Head of caudate nucleus (tissue), 42 donors: ENCODE measurements around the gene PTPRE.

Experiments used
- DNase-seq, 42 donors: peaks; one replicate each; pipeline versions ENCODE4 v3.0.0 to v3.0.0-alpha.2; 2020 to 2021; ENCODE audit warnings: mixed read lengths in 7 of 42
- intact Hi-C: fragments of 100-400 bp; cut with DNase I; formaldehyde crosslinking; loops from one replicate; pipeline ENCODE4 v1.15.0; 2022

The PTPRE gene

DNA sequence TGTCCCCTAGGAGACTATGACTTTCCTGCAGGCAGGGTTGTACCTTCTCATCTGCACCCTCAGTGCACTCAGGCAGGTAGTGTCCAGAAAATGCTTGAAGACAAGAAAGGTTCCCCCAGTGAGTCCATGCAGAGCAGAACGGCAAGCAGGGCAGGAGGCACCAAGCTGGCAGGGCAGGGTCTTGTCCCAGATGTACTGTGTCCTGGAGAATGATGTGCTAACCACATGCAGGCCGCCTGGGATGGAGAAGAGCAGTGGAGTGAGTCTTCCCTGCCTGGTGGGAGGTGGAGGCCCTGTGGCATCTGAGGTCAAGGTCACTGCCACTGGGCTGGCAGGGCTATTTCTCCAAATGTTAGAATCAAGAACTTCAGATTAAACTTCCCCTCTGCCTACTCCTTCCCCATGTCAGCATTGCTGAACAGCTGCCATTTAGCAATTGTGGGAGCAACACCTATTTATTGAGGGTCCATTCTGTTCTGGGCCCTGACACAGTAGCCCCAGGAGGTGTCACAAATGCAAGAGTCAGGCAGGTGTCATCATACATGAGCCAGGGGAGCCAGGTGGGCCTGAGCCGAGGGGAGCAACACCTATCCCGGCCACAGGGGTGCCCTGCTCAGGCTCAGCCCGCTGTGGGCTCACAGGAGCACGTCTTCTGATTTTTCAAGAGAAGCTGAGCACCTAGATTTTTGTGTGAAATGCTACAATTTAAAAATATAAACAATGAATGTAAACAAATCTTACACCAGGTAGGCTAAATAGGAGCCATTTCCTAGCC, 34.1 kb downstream of the PTPRE start:
- DNase-seq = peak in 1 of 42 donors; percentile 40
- intact Hi-C loops = no loop called here

DNA sequence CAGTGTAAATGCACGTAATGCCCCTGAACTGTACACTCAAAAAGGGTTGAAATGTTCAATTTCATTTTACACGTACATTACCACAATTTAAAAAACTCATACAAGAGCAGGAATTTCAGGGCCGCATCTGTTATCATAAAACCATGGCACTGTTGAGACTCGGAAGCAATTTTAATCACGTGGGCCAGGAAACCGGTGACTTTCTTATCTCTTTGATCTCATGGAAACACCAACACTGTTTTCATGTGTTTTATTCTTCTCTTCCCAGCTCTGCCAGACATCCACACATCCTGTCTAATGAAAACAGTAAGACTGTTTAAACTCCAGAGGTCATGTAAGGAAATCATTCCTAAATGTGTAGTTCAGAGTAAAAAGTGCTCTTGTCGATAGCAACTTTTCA, 35.9 kb downstream of the PTPRE start:
- DNase-seq = peak in 1 of 42 donors; percentile 10
- intact Hi-C loops = no loop called here

DNA sequence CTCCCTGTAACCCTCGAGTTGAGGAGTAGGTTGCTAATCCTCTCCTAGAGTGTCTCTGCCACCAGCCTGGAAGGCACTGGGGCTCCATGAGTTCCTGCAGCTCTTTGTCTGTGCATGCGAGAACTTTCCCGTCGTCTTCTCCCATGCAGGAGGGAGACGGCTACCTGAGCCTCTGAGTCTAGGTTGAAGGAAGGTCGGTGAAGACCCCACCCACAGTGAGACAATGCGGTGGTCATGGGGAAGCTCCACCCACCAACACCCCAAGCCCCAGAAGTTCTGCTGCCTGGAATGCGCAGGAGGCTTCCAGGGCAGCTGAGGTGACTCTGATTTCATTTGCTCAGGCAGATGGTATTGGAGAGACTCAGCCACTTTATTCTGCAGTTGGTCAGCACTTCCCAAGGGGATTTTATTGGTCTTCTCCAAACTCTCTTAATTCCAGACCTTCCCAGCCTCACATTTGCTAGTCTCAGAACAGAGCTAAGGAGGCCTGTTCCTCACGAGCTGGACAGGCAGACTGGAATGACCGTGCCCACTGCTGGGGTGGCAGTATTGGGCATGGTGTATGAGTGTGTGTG, 36.5 kb downstream of the PTPRE start:
- peak in 1 of 42 donors; percentile 34 for DNase-seq
- intact Hi-C loops = no loop called here

DNA sequence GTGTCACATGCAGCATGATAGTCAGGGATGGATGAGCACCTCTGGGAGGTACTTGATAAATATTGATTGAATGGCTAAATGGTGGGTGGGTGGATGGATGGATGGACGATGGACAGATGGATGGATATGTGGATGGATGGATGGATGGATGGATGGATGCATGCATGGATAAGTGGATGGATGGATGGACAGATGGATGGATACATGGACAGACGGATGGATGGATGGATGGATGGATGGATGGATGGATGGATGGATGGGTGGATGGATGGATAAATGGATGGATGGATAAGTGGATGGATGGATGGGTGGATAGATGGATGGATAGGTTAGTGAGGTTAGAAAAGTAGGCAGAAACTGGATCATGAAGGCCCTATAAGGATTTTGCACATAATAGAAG, 37.4 kb downstream of the PTPRE start:
- intact Hi-C loops = no loop called here
- DNase-seq = no peak

DNA sequence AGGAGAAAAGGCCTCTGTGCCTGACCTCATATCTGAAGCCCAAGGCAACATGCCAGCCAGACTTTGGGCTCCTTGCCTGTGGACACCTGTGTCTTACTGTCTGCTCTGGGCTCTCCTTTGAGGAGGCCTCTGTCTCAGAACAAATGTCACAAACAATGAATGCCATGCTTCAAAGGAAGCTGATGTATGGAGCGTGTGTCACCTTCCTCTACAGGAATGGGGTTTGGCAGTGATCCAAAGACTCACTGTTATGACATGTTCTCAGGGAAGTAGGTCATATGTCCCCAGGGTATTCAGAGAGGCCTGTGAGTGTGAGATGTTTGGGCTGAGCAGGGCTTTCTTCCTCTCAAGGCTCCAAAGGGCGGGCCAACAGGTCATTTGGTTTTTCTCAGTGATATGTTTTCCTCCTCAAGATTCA, 38.4 kb downstream of the PTPRE start:
- intact Hi-C loops = no loop called here
- DNase-seq = peak in 1 of 42 donors; percentile 26

DNA sequence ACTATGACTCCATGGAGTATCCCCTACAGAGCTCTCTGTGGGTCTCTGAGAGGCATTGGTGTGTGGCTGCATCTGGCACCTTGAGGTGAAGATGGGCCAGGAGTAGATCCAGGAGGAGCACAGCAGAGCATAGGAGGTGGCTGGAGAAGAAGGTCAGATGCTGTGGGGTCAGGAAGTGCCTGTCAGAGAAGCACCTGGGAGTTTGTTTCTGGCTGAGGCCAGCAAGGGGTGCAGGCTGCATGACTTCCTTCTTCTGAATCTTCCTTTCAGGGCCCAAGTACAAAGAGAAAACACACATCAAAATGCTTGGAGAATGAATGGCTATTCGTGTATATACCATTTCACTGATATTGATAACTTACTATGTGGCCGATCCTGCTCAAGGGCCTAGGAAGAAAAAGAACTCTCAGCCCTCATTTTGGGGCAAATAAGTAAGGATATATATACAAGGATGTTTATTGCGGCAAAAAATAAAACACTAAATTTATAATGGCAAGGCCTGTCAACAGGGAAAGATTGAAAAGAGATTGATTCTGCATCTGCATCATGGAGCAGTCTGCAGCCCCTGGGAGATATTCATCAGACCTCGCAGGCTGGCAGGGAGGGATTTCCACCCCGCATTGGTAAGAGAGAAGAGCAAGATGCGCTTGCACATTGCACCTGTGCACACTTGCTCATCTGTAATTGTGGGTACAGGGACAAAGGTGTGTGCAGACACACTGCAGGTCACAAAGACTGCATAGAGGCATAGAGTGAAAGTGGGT, 39.2 kb downstream of the PTPRE start:
- no peak for DNase-seq
- intact Hi-C loops = no loop called here

DNA sequence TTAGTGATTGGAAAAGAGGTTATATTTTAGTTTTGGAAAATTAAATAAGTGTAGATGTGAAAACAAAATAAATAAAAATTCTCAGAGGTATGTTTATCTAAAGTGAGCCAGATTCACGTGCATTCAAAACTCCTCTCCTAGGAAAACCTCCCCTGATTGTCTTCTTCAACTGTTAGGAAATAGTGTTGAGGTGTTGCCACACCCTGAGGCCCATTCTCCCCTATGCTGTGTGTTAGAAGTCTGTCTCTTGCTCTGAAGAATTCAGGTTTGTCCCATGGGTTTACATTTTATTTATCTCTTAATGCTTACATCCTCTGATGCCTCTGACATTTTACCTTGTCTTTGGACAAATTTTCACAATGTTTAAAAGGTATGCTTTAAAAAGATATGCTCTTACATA, 40.3 kb downstream of the PTPRE start:
- intact Hi-C loops = no loop called here
- no peak for DNase-seq

DNA sequence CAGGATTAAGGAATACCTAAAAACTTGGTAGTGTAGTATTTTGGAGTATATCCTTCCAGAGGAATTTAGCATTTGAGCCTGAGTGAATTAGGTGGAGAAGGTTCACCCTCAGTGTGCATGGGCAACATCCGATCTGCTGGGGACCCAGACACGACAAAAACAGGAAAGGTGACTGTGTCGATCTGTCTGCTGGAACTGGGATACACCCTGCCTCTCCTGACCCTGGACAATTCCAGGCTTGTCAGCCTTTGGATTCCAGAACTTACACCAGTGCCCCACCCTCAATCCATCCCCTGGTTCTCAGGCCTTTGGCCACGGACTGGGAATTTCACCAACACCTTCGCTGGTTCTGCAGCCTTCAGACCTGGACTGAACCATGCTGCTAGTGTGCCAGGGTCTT, 41.9 kb downstream of the PTPRE start:
- DNase-seq = no peak
- intact Hi-C loops = no loop called here

DNA sequence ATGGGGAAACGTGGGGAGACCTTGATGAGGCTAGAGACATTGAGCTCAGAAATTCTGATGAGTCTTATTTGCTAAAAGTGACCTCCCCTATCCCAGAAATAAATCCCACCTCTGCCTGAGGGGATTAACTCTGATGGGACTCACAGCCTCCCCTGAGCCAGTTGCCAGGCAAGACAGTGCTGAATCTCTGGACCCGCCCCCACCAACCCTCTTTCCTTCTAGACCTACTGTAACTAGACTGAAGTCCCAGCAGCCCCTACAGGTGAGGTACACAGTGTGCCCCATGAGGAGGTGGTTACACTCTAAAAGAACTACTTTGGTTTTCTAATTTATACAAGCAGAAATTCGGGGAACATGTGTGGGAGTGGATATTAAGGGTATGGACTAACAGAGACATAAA, 42.9 kb downstream of the PTPRE start:
- DNase-seq = no peak
- intact Hi-C loops = no loop called here

DNA sequence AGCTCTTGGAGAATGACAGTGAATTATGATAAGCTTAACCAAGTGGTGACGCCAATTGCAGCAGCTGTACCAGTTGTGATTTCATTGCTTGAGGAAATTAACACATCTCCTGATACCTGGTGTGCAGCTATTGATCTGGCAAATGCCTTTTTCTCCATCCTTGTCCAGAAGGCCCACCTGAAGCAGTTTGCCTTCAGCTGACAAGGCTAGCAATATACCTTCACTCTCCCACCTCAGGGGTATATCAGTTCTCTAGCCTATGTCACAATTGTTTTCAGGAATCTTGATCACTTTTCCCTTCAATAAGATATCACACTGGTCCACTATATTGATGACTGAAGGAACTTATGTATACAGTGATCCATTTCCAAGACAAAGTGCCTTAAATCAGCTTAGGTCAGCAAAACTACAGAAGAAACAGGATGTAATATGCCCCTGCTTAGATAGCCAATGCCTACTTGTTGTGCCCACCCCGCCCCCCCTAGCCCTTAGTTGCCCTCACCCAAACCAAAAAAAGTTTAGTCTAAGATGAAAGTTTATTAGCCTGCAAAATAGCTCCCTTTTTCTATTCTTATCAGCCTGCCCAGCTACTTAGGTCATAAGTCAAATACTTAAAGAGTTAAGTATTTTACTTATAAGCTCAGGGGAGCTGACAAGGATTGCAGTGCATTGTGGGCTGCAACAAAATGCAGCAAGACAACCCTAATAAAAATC, 45.1 kb downstream of the PTPRE start:
- DNase-seq = no peak
- intact Hi-C loops = no loop called here

DNA sequence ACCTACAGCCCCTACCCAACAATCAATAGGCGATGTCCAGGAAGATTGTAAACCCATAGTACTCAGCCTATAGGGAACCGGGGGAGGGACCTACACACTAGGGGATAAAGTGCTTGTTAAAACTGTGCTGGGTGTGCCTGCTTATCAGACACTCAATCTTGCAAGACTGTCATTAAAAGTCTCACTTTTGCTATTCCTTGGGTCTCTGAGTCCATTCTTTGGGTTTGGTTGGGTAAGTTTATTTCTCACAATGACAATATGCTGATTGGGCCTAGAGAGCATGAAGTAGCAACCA, 45.6 kb downstream of the PTPRE start:
- no peak for DNase-seq
- intact Hi-C loops = no loop called here

DNA sequence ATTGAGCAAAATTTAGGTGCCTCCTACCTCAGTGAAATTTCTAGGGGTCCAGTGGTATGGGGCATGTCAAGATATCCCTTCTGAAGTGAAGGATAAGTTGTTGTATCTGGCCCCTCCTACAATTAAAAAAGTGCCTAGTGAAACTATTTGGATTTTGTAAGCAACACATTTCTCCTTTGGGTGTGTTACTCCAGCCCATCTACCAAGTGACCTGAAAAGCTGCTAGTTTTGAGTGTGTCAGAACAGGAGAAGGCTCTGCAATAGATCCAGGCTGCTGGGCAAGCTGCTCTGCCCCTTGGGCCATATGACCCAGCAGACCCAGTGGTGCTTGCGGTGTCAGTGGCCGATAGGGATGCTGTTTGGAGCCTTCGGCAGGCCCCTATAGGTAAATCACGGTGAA, 46.0 kb downstream of the PTPRE start:
- intact Hi-C loops = no loop called here

DNA sequence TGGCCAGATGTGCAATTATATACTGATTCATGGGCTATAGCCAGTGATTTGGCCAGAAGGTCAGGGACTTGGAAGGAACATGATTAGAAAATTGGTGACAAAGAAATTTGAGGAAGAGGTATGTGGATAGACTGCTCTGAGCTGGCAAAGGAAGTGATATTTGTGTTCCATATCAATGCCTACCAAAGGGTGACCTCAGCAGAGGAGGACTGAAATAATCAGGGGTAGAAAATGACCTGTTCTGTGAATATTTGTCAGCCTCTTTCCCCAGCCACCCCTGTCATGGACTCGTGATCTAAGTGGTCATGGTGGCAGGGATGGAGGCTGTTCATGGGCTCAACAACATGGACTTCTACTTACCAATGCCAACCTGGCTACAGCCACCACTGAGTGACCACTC, 47.0 kb downstream of the PTPRE start:
- intact Hi-C loops = no loop called here
- DNase-seq = peak in 1 of 42 donors; percentile 5

More for the DNA sequence above, 46.0 kb downstream of the PTPRE start:
- DNase-seq = no peak

DNA sequence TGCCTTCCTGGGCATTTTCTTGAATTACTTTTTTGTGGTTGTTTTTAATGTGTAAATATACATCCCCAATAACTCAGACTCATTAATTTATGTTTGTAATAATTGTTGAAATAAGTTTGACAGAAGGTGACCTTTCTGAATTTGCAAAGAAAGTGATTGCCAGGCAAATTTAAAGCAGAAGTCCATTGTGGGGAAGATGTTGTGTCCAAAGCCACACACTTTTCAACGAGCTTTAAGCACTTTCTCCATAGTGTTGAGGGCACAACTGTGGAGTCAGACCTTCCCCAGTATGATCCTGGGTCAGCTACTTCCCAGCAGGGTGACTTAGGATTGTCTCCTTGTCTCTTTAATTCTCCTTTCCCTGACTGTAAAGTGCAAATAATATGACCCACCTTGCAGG, 52.5 kb downstream of the PTPRE start:
- DNase-seq = no peak
- intact Hi-C loops = no loop called here

DNA sequence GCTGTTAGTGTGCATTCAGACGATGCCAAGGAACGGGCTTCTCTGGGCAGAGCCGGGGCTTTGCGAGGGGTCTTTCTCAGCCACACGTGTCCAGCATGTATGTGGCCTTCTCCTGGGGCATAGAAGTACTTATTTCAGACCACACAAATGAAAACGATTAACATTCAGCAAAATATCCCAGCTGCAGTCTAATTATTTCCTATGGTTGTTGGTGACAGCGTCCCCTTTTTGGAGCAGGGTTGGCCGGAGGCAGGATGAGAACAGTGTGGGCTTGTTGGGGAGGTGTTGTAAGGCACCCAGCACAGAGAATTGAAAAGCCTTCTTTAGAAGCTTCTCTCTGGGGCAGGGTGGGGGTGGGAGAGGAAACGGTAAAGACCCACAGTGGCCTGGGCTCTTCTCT, 54.2 kb downstream of the PTPRE start:
- intact Hi-C loops = no loop called here
- peak in 3 of 42 donors; percentile 23 to 42 (median 37) for DNase-seq

DNA sequence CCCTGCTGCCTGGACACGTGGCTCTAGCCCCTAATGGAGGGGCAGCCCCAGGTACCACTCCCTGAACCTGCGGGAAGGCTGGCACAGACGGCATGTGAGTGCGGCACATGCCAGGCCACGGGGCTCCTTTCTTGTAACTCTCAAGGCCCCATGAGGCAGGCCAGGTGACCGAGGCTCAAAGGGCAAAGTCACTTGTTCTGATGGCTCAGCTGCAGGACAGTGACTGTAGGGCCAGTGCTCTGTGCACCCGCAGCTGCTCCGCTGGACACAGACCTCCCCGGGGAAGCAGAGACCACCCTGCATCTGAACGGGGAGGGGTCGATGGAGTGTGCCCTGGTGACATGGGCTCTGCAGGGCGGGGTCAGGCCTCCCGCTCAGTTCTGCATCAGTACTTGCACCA, 55.3 kb downstream of the PTPRE start:
- no peak for DNase-seq
- intact Hi-C loops = no loop called here

DNA sequence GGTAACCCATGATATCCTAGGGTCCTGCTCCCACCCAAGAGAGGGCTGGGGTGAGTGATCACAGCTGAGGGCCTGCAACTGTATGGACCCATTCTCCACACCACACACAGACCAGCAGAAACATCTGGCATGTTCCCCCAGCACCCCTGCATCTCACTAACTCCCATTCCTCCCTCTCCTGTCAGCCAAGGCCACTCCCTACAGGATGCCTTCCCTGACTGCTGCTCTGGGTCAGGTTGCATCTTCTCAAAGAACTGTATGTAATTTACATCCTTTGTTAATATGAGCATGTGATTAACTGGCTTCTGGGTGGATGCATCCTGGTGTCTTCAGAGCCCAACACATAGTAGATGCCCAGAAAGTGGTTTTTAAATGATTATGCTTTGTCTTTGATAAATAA, 56.2 kb downstream of the PTPRE start:
- intact Hi-C loops = no loop called here
- peak in 1 of 42 donors; percentile 28 for DNase-seq

DNA sequence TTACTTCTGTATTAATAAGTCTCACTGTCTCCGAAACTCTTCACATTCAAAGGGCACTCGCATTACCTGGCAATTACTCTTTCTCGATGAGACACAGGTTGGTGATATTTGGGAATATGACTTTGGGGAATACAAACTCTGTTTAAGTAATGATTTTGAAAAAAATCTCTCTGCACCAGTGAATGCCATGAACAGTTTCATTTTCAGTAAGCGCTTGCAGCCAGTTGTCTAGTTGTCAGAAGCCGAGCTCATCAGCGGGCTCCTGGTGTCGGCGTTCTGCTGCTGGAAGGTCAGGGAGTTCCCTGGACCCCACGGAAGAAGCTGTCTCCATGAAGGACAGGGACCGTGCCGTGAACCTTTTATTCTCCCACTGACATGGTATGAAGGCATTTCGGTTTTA, 57.7 kb downstream of the PTPRE start:
- DNase-seq = peak in 10 of 42 donors; percentile 25 to 49 (median 41)

DNA sequence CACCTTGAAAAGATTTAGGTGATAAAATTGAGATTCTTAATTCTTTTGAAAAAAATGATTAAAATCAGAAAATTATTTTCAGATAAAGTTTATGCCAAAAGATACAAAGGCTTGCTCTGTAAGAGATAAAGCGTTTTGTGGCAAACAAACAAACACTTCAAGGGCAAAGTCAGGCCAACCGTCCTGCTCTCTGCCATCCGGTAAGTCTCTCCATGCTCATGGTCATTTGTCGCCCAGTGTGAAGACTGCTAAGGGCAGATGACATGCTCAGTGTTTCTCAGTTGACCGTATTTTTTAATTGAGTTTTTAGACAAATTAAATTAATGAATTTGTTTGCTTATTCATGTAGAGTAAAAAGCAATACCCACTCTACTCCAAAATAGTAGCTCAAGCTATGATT, 60.0 kb downstream of the PTPRE start:
- DNase-seq = no peak
- intact Hi-C loops = no loop called here

More for the DNA sequence above, 57.7 kb downstream of the PTPRE start:
- intact Hi-C loops = no loop called here

DNA sequence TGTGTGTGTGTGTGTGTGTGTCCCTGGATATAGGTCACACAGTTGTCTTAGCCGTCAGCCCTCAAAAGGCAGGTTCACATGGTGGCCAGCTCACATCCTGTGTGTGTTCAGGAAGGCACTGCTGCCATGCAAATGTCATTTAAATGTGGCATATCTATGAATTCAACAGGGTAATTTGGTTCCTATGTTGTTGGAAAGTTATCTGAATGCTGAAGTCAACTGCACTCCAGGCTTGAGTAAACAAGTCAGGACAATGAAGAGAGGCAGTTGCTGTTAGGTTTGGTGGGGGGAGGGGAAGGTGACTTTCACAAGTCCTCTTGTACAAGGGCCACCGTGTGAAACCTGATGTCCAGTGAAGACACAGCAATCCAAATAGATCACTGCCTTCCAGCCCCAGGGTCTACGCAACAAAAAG, 61.1 kb downstream of the PTPRE start:
- intact Hi-C loops = no loop called here
- no peak for DNase-seq
